Stimulated activated CD4-positive, alpha-beta T cell treated with anti-CD3 and anti-CD28 coated beads, Interleukin-15, amount 100 ng/mL, for 24 hours (primary cell): ENCODE measurements around the gene ORM2.

ENCODE experiments used
- DNase-seq: peaks from one replicate; pipeline ENCODE4 v3.0.0-alpha.2; 2020

The ORM2 gene

DNA sequence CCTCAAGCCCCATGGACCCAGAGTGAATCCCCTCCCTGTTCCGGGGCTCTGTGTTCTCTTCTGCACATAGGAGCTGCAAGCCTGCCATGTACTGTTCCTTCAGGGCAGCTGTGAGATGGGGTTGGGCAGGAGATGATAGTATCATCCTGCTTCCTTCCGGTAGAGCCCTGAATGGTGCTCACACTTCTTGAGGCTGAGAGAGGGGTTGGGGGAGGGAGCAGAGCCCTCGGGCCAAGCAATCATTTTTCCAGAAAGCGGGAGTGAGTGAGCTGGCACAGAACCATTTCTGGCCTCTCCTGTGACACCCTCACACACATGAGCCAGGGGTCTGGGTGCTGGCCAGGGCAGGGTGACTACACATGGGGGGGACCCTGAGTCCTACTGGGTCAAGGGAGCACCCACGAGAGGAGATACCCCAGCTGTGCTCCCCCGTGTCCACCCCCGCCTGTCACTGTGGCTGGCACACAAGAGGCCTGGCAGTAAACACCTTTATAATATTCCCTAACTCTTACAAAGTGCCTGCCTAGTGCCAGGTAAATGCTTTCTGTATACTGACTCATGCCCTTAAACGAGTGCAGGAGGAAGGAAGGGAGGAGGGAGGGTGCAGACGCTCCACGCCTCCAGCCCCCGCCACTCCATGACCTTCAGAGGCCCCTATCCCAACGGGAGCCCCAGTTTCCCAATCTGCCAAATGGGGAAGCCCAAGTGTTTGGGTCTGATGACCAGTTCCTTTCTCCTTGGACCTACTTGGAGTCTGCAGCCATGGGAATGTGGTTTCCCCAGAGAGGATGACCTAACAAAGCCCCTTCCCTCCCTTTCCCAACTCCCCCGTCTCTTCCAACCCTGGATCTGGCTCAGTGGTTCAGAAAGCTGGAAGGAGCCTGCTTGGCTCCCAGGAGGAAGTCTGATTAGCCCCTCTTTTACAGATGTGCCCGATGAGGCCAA is 42.6 kb downstream of the ORM2 start:
- peak; percentile 53 for DNase-seq

DNA sequence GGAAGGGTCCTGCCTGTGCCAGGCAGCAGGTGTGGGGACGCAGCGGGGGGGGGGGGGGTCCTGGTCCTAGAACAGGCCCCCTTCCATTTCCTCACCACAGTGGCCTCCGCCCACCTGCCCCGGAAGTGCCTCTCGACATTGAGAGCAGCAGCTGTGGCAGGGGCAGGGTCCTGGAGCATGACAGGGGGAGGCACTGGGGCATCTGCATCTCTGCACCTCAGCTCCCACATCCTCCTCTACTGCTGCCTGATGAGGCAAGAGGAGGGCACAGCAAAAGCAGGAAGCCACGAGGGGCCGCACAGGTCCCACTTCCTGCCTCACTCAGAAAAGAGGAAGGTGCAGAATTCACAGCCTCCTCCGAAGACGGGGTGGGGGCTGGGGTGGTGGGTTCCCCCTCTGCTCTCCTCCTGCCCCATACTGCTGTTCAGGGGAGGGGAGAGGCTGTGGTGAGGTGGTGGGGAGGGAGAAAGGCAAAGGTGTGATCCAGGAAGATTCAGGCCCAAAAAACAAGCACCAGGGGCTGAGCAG is 43.3 kb downstream of the ORM2 start:
- peak; percentile 86 for DNase-seq

DNA sequence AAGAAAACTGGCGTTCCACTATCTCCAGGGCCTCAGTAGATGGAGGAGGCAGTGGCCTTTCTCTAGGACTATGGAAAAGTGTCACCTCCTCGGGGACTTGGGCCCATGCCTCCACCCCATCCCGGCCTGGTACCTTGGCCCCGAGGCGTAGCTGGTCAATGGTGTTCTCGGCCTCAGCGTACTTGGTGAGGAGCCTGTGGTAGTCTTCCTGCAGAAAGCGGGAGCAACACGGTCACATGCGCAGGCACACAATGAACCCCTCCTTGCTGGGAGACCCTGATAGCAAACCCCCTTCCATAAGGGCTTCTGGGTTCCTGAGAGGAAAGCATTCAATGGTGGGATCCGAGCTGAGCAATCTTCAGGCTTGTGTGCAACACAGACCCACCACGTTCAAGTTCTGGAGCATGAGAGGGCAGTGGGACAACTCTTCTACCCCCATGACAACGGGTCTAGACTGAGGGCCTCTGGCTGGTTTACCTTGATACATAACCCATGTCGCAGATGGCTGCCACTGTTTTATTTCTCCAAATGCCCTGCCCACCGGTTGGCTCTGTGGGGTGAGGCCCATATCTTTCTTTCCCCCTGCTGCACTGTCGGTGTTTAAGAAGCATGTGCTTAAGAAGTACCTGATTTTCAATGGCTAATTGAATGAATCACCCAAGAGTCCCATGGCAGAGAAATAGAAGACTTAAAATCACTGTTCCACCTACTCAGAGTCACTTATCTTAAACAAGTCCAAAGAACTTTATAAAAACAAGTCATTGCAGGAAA is 44.5 kb downstream of the ORM2 start:
- no peak for DNase-seq

DNA sequence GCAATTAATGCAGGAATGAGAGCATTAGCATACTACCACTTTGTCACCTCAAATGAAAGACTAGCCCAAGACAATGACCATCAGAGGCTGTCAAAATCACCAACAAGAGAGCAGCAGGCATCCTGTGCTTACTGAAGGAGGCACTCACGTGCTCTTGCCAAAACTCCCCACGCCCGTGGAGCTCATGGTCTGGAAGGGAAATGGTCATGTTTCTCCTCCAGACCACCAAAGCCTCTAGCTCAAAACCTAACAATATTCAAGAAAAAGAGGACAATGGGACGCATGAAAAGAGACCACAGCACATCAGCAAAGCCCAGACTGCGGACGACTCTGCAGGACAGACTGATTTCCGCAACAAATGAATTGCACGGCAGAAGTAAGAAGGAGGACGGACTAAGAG is 45.3 kb downstream of the ORM2 start:
- DNase-seq = no peak

DNA sequence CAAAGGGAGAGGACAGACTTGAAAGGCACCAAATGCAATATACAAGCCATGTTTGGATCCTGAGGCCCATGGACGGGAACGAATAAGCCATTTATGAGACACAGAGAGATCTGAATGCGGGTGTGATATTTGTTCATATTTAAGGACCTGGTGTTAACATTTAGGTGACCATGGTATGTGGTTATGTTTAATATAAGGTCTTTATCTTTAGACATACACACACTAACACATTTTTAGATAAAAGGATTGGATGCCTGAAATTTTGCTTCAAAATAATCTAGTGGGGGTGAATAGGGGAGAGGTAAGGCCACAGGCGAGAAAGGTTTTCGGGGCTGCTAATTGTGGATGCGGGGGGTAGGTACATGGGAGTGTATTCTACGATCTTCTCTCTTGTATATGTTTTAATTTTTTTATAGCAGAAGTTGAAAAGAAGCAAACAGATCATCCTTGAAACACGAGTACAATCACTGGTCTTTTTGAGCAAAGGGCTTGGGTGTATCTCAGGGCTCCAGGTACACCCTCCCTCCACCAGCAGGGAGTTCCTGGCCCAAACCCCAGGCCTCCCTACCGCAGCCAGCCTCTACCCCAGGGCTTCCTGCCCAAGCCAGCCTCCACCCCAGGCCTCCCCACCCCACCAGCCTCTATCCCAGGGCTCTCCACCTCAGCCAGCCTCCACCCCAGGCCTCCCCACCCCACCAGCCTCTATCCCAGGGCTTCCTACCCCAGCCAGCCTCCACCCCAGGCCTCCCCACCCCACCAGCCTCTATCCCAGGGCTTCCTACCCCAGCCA is 45.9 kb downstream of the ORM2 start:
- DNase-seq = no peak

DNA sequence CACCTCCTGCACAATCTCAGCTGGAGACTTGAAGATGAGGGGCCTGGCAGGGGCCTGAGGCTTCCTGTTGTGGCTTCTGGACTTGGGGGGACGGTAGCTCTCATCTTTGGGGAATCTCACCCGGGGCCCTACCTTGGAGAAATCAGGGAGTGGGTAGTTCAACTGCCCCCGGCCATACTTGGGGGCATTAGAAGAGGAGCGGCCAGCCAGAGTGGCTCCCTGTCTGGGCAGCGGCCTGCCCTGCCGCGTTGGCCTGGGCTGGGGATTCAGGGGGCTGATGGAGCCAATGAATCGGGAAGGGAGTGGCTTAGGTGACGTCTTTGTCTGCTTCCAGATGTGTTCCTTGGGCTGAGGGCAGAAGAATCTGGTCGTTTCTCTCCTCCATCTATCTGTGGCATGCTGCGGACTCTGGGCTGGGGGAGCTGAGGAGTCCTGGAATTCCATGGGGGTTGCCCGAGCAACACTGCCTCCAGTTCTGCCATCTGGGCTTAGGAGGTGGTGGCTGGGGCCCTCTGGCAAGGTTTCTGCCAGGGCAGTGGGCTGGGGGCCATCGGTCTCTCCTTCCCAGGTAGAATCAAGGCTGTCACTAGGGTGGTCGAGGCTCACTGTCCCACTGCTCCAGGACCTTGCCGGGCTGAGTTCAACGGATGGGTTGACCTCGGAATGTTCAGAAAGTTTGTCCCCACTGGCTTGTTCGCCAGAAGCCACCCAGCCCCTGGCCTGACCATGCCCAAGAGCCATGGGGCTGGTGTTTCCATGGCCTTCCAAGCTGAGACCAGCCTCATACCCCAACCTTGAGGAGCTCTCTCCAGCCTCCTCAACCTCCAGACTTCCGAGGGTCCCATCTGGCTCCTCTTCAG is 47.1 kb downstream of the ORM2 start:
- DNase-seq = no peak

DNA sequence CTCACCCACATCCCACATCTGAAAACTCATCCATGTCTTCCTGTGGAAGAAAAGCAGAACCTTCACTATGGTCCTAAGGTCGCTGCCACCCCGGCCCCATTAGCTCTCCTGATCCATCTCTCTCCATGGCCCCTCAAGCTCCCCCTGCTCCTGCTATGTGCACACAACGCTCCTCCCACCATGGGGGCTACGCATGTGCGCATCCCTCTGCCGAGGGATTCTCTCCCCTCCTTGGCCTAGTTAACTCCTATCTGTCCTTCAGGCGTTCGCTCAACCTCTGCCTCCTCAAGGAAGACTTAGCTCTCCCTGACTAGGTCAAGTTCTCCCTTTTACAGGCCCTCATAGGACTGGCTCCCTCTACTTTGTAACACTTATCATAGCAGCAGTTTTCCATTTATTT is 48.3 kb downstream of the ORM2 start:
- DNase-seq = no peak

DNA sequence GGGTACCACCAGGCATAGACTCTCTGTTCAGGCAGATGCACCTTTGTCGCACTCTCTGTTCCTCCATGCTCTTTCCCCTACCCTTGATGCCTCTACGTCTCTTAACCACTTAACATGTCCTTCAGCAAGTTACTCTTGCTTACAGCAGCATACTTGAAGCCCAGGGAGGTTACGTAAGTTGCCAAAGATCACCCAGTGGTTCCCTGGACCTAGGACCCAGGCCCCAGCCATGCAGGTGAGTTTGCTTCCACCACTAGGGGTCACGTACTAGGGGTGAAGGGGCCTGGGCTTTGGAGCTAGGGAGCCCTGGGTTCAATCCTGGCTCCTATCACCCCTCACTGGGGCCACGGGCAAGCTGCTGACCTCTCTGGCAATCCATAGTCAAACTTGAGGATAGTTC is 49.2 kb downstream of the ORM2 start:
- DNase-seq = no peak
